DMS153 treated with DMSO at 0.1 percent for 48 hours (cell line): Measurements from ENCODE around the gene PTPRD.

Experiments
- DNase-seq: peaks from one replicate; lab custom pipeline; 2025; ENCODE audit not compliant: unreplicated experiment; lab: John Stamatoyannopoulos, UW

The PTPRD gene

DNA sequence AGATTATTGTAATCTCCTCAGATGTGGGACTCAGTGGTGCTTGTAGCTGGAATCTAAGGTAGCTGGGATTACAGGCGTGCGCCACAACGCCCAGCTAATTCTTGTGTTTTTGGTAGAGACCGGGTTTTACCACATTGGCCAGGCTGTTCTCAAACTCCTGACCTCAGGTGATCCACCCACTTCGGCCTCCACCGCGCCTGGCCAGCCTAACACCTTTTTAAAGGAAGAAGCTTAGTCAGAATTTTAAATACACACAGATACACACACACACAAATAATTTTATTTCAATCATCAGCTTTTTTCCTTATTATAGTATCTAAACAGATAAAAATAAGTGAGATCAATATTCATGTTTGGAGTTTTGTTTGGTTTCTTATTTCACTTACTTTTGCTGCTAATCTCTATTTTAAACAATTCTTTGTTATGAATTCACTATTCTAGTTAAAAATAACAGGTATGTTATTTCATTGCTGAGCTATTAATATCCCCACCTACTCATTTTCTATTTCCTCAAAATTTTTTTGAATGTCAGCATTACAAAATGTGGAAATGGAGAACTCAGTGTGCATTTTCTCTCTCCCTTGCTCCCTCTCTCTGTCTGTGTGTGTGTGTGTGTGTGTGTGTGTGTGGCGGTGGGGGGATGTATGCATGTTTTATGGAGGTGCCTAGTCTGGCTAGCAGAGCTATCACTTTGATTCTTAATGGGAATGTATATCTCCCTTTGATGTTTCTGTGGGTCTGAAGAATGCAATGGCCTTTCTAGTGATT is 1852.6 kb downstream of the PTPRD start:
- DNase-seq = no peak

DNA sequence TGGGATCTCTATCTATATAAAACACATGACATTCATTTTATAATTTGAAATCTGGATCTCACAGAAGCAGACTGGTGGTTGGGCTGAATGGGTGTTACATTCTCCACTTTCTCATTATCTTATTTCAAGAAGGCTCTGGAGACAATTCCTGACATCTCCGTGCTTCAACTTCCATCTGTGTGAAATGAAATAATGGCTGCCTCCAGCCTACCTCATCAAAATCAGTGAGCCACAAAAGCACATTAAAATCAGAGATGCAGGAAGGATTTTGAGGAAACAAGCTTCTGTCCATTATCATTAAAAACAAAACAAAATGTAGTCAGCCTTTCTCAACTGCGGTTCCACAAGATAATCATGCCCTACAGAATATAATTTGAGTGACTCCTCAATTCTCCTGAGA is 1854.9 kb downstream of the PTPRD start:
- DNase-seq = no peak

DNA sequence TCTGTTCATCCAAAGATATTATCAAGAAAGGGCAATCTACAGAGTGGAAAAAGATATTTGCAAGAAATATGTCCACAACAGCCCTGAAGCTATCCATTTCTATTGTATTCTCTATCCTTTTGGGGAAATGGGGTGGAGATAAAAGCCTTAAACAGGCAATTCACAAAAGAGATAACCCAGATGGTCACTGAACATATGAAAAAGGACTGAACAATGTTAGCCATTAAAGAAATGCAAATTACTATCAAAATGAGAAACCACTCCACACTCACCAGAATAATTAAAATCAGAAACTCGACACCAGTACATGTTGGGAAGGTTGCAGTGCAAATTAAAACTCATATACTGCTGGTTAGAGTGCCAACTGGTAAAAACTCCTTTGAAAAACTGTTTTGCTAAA is 1858.1 kb downstream of the PTPRD start:
- DNase-seq = no peak

- DNase-seq = no peak
Observed at GRCh38 chr9:8751406-8751930, 1861.3 kb downstream of the PTPRD start.

DNA sequence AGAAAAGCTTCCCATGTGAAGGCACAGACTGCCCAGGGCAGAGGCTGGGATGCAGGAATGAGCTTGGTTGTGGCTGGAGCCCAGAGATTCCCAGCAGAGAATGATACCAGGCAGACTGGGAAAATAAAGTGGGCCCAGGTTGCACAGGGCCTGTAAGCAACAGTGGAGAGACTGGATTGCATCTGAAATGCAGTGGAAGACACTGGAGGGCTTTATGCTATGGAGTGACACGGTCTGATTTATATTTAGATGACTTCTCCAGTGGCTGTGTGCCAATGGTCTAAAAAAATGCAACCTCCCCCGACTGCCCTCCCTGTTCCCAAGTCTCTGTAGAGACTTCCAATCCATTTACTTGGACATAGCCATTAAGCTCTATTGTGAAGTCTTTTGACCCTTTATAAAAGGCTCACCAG is 1862.2 kb downstream of the PTPRD start:
- DNase-seq = no peak

DNA sequence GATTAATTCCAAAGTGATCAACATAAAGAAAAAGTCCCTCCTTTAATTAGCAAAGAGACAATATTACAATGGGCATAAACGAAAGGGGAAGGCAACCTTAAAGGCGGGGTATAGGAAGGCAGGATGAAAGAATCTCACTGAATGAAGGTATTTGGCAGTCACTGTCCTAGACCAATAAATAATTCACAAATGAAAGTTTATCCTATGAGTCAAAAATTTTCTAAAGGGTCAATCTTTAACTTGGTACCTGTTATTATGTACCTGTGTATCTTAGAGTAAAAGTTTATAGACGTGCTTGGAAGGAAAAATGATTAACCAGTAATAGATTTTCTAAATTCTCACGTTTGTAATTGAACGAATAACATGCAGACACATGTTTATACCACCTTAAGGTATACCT is 1867.5 kb downstream of the PTPRD start:
- no peak for DNase-seq

DNA sequence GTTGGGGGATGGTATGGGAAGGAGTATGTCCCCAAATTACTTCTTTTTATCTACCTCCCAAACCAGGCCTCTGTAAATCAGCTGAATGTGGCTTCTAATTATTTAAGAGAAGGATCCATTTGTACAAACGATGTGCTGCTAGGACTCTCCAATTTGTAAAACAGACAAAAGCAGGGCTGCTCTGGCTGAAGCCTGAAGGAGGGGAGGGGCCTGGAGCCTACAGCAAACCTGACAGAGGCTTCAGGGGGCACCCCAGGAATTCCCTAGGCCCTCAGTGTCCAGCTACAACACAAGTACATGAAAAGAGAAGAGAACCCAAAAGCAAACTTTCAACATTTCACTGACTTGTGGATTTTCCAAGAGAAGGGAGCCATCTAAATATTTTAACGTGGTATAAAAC is 1873.9 kb downstream of the PTPRD start:
- no peak for DNase-seq

DNA sequence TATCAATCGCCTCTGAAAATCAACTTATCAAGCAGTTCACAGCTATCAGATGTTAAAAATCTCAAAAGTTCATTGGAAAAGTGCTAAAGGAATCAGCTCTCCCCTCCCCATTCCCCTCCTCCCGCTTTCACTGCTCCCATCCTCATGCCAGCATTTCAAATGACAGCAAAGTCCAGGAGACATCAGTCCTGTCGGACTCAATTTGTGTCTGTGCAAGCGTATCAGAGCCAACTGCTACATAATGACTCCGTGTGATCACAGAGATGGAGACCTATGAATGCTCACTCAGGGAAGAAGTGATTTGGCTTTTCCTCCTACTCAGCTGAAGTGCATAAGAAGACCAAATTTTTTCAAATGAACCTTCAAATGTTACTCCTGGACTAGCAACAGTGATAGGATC is 1876.0 kb downstream of the PTPRD start:
- no peak for DNase-seq

GRCh38 chr9:8734760-8735159 is 1878.0 kb downstream of the PTPRD start:
- DNase-seq = no peak

DNA sequence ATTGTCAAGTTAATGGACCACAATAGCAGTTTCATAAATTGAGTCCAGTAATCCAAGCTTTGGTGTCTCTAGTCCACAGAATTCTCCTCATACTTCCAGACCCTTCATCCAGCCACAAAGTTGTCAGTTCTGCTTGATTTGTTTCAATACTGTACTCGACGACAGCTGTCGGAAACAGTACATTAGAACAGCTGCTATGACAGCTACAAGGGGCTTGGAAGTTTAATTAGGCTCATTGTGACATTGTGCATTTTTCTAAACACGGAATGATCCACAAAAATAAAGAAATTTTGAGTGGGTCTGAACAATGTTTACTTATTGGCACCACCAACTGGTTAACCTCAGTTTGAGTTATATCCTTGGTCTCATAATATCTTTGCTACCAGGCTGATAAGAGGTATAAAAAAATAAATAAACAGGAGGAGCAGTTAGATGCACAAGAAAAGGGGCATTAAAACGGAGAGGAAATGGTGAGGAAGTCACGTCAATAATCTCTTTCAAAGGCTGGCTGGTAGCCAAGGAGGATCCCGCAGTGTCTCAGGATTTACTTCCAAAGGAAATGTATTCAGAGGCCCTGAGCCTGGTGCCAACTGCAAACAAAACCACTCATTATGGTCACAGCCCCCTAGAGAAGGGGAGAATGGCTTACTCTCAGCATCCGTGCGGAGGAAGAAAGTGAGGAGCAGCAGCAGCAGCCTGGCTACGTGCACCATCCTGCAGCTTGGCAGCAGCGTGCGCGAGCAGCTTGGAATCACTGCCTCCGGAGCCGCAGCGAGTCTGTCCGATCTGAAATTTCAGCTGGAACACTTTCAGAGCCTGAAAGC is 1879.5 kb downstream of the PTPRD start:
- DNase-seq = peak; percentile 62

- DNase-seq = no peak
Observed at GRCh38 chr9:8732367-8733075, 1880.3 kb downstream of the PTPRD start.

- no peak for DNase-seq
Observed at GRCh38 chr9:8730618-8731017, 1882.2 kb downstream of the PTPRD start.

- DNase-seq = no peak
Observed at GRCh38 chr9:8728910-8729309, 1883.9 kb downstream of the PTPRD start.

GRCh38 chr9:8727191-8727590 is 1885.6 kb downstream of the PTPRD start:
- no peak for DNase-seq

GRCh38 chr9:8726692-8727091 is 1886.1 kb downstream of the PTPRD start:
- DNase-seq = no peak

GRCh38 chr9:8725635-8726034 is 1887.2 kb downstream of the PTPRD start:
- DNase-seq = no peak

GRCh38 chr9:8724284-8725018 is 1888.4 kb downstream of the PTPRD start:
- DNase-seq = no peak

DNA sequence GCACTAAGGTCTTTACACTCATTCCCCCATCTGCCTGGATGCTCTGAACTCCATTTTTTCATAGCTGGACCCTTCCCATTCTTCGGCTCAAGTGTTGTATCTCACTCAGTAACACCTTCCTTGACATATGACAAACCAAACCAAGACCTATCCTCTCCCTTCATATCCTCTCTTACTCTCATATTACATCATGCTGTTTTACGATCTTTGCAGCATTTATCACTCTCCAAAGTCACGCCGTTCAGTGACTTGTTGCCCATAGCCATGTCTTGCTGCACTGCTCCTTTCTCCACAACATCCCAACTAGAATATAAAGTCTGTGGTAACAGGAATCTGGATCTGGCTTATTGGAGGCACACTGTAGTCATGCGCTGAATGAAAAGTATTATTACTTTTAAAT is 1889.6 kb downstream of the PTPRD start:
- DNase-seq = no peak

DNA sequence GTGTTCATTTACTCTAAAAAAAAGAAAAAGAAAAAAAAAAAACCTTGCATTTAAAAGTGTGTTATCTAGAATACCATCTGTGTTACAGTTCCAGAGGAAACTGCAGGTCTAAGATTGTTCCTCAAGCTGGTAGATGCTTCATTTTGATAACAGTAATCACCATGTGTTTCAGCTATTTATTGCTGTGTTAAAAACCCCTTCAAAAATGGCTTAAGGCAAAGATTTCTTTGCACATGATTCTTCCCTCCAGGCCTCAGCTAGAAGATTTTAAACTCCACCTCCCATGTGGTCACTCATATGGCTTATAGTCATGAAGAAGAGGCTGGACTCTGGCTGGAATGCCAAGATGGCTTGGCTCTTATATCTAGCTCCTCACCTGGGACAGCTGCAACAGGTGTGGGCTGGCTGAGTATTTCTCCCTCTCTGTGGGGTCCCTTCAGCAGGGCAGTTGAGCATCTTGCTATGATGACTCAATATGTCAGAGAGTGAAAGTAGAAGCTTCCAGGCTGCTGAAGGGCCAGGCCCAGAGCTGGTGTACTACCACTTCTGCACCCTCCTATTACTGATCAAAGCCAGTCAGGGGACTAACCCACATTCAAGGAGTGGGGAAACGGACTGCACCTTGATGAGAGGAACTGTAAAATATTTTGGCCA is 1892.8 kb downstream of the PTPRD start:
- no peak for DNase-seq

- DNase-seq = no peak
Observed at GRCh38 chr9:8718121-8718725, 1894.6 kb downstream of the PTPRD start.
